Suprapubic skin (tissue), 4 donors: ENCODE measurements around the gene TACR1. TPM values are rescaled to one million over a fixed set of nuclear protein-coding genes. Genes with fewer than 3 reads are reported as not detected.
"Not testable (repeated sequence)": the region's sequence is repeated elsewhere in the genome, so short reads cannot be mapped to it uniquely, and the experiment has no call there.

ENCODE experiments used
- DNase-seq, 2 donors: peaks; one replicate each; pipeline ENCODE4 v3.0.0-alpha.2; 2019; ENCODE audit warnings: low spot score in 2 of 2
- H3K27ac ChIP-seq: fragments of 200-600 bp; sonication (generic); one replicate; pipeline ENCODE4 v1.5.1; 2019
- H3K27me3 ChIP-seq: fragments of 200-600 bp; sonication (generic); one replicate; pipeline ENCODE4 v1.5.1; 2019
- H3K36me3 ChIP-seq: fragments of 200-600 bp; sonication (generic); one replicate; pipeline ENCODE4 v1.5.1; 2019
- H3K4me1 ChIP-seq: fragments of 200-600 bp; sonication (generic); one replicate; pipeline ENCODE4 v1.5.1; 2019
- H3K4me3 ChIP-seq: fragments of 200-600 bp; sonication (generic); one replicate; pipeline ENCODE4 v1.5.1; 2019; ENCODE audit warnings: mild to moderate bottlenecking
- H3K9me3 ChIP-seq: fragments of 200-600 bp; sonication (generic); one replicate; pipeline ENCODE4 v1.5.1; 2019
- CTCF ChIP-seq, 2 donors: fragments of 200-600 bp in 1 of 2; fragments of 450-650 bp in 1 of 2; sonication (generic) in 1 of 2; IDR thresholded peaks; one replicate each; pipeline ENCODE4 v1.5.1; 2016 to 2019; ENCODE audit warnings: antibody characterized with exemption in 2 of 2, mild to moderate bottlenecking in 1 of 2, moderate library complexity in 1 of 2
- EP300 ChIP-seq: sonication (generic); formaldehyde crosslinking; IDR thresholded peaks from one replicate; pipeline ENCODE4 v1.6.1; 2017; ENCODE audit warnings: antibody characterized with exemption
- POLR2A ChIP-seq, 2 donors: fragments of 450-650 bp; IDR thresholded peaks; one replicate each; pipeline ENCODE4 v1.6.1; 2017; ENCODE audit warnings: antibody characterized with exemption in 2 of 2, mild to moderate bottlenecking in 2 of 2, moderate library complexity in 2 of 2
- POLR2AphosphoS5 ChIP-seq, 3 donors: sonication (generic); formaldehyde crosslinking; IDR thresholded peaks; one replicate each; pipeline ENCODE4 v1.6.1; 2017; ENCODE audit warnings: antibody characterized with exemption in 3 of 3
- WGBS: methylation state at CpG from one replicate; pipeline ENCODE4 v1.1.5; 2018; 5-methylcytosine and 5-hydroxymethylcytosine counted together
- total RNA-seq, 4 donors: library from RNA; depleted of rRNA; stranded (reverse); fragments of >200 nt; gene quantifications; one replicate each; pipeline ENCODE4 v1.1.0, GENCODE V29; 2016

Gene TACR1
- total RNA-seq, 4 donors from 2014 or later = 0.55 to 4.8 (median 2.4) TPM

- Histone ChIP-seq H3K4me3 (no peak overlapping the region), H3K36me3 (no peaks in the 10 kb centered on the region), H3K4me1 (no peaks in the 10 kb centered on the region), H3K27me3 (no peaks in the 10 kb centered on the region), H3K9me3 (no peaks in the 10 kb centered on the region), H3K27ac (no peak overlapping the region)
- WGBS = 81% methylated on average over 4 of the region's 4 CpGs
- no peak for DNase-seq
- no peak for TF ChIP-seq EP300
- no peak for TF ChIP-seq CTCF (IDR thresholded peaks at IDR 0.05)
- no peak for TF ChIP-seq POLR2AphosphoS5 (IDR thresholded peaks at IDR 0.05)
- TF ChIP-seq POLR2A (IDR thresholded peaks at IDR 0.05) = no peak
Observed at GRCh38 chr2:75224636-75225094, 25.3 kb upstream of the TACR1 start.

- H3K27ac ChIP-seq = no peak overlapping the region
- TF ChIP-seq CTCF (IDR thresholded peaks at IDR 0.05) = no peak
- no peak for TF ChIP-seq EP300
- TF ChIP-seq POLR2AphosphoS5 (IDR thresholded peaks at IDR 0.05) = no peak
- no peak for TF ChIP-seq POLR2A (IDR thresholded peaks at IDR 0.05)
- no peaks in the 10 kb centered on the region for H3K36me3 ChIP-seq
- H3K4me1 ChIP-seq = no peaks in the 10 kb centered on the region
- no peak overlapping the region for H3K4me3 ChIP-seq
- 66% methylated on average over 4 of the region's 4 CpGs for WGBS
- no peaks in the 10 kb centered on the region for H3K27me3 ChIP-seq
- no peak for DNase-seq
- no peaks in the 10 kb centered on the region for H3K9me3 ChIP-seq
Observed at GRCh38 chr2:75222527-75222926, 23.2 kb upstream of the TACR1 start.

GRCh38 chr2:75221862-75222261 lies 22.5 kb upstream of the TACR1 start:
- DNase-seq = no peak
- H3K27me3 ChIP-seq = no peaks in the 10 kb centered on the region
- H3K27ac ChIP-seq = no peak overlapping the region
- H3K4me1 ChIP-seq = no peaks in the 10 kb centered on the region
- no peaks in the 10 kb centered on the region for H3K36me3 ChIP-seq
- H3K4me3 ChIP-seq = no peak overlapping the region
- WGBS = 89% methylated on average over 3 of the region's 3 CpGs
- no peaks in the 10 kb centered on the region for H3K9me3 ChIP-seq
- no peak for TF ChIP-seq POLR2A (IDR thresholded peaks at IDR 0.05)
- TF ChIP-seq CTCF (IDR thresholded peaks at IDR 0.05) = no peak
- TF ChIP-seq EP300 = no peak
- TF ChIP-seq POLR2AphosphoS5 (IDR thresholded peaks at IDR 0.05) = no peak

GRCh38 chr2:75219213-75219612 lies 19.9 kb upstream of the TACR1 start:
- H3K27ac ChIP-seq, DNase-seq, H3K9me3 ChIP-seq, H3K4me3 ChIP-seq, H3K4me1 ChIP-seq, H3K36me3 ChIP-seq, H3K27me3 ChIP-seq: not testable (repeated sequence)
- 81% methylated on average over 4 of the region's 4 CpGs for WGBS

GRCh38 chr2:75211266-75211770 lies 12.0 kb upstream of the TACR1 start:
- no peaks in the 10 kb centered on the region for H3K27me3 ChIP-seq
- H3K4me3 ChIP-seq = no peak overlapping the region
- H3K4me1 ChIP-seq = no peaks in the 10 kb centered on the region
- DNase-seq = no peak
- TF ChIP-seq POLR2AphosphoS5 (IDR thresholded peaks at IDR 0.05) (no peak), EP300 (no peak), POLR2A (IDR thresholded peaks at IDR 0.05) (no peak), CTCF (IDR thresholded peaks at IDR 0.05) (no peak)
- no peak overlapping the region for H3K27ac ChIP-seq
- H3K36me3 ChIP-seq = no peaks in the 10 kb centered on the region
- H3K9me3 ChIP-seq = no peaks in the 10 kb centered on the region
- whole genome bisulfite sequencing = 80% methylated on average over 1 of the region's 1 CpG

GRCh38 chr2:75210409-75210808 lies 11.1 kb upstream of the TACR1 start:
- no peak for TF ChIP-seq EP300
- TF ChIP-seq POLR2AphosphoS5 (IDR thresholded peaks at IDR 0.05) = no peak
- no peak for TF ChIP-seq CTCF (IDR thresholded peaks at IDR 0.05)
- TF ChIP-seq POLR2A (IDR thresholded peaks at IDR 0.05) = no peak
- H3K9me3 ChIP-seq = no peaks in the 10 kb centered on the region
- no peaks in the 10 kb centered on the region for H3K36me3 ChIP-seq
- no peaks in the 10 kb centered on the region for H3K27me3 ChIP-seq
- H3K27ac ChIP-seq = no peak overlapping the region
- H3K4me1 ChIP-seq = no peaks in the 10 kb centered on the region
- 97% methylated on average over 3 of the region's 3 CpGs for WGBS
- no peak for DNase-seq
- no peak overlapping the region for H3K4me3 ChIP-seq
